HG03196 (cell line): Measurements from ENCODE around the gene LRRC4C.

Experiments
- ATAC-seq: cut with Tn5 transposase; IDR thresholded peaks from one replicate; pipeline ENCODE4 v1.9.1; 2021; ENCODE audit not compliant: unreplicated experiment

LRRC4C gene

DNA sequence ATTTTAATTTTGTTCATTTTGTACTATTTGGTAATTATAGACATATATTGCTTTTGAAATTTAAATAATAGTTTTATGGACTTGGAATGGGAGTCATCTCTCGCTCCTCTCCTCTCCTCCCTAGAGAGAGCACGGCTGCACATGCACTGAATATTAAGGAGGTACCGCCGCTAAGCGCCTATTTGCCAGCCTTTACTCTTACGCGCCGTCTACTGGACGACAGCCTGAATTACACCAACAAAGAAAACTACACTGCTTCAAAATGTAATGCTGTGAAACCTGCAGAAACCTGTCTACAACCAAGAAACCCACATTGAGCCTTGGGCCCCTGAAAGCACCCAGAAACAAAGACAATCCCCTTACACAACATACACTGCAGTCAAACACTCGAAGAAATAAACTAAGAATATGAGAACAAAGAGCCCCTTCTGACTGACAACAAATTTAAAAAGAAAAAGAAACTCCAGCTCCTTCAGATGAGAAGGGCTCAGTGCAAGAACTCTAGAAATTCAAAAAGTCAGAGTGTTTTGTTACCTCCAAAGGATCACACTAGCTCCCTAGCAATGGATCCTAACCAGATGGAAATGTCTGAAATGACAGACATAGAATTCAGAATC is 737.2 kb downstream of the LRRC4C start:
- no peak for ATAC-seq

DNA sequence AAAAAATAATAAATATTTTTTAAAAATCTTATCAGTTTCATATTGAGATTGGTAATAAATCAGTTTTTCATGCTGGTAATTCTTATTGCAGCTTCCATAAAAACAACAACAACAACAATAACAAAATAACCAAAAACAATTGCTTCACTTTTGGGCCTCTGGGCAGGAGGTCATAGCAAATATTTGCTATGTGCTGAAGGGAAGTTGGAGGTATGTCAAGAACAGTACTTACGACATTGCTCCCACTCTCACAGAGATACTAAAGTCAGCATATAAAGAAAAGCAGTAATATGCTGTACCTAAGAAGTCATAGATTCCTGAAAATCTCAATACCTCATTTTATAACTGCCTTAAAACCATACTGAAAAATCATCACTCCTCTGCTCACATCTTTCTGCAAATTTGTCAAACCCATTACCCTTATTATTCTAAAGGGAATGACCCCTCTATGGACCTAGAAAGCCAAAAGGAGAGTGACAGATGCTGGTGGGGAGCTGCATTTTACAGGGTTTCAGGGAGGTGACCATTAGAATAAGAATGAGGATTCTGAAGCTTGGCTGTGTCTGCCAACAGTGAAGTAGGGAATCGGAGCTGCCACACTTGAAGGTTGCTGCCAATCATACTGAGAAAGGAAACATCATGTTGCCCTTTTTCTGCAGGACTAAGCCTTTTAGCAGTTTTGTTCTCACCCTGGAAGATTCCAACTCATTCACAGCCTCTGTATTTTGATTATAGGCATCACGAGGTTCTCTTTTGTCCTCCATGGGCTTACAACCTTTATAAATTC is 742.9 kb downstream of the LRRC4C start:
- no peak for ATAC-seq

DNA sequence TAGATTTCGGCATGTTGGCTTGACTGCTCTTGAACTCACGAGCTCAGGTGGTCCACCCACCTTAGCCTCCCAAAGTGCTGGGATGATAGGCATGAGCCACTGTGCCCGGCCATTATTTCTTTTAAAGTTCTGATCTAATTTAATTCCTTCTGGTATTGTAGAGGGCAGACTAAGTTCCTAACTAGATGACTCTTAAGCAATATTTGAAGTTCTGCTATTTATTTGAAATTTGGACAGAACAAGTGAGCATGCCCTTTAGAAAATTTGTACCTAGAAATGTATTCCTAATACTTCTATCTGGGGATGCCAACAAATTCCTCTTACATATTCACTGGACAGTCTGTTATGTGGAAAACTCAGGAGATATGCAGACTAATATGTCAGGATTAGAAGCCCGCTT is 746.4 kb downstream of the LRRC4C start:
- no peak for ATAC-seq

DNA sequence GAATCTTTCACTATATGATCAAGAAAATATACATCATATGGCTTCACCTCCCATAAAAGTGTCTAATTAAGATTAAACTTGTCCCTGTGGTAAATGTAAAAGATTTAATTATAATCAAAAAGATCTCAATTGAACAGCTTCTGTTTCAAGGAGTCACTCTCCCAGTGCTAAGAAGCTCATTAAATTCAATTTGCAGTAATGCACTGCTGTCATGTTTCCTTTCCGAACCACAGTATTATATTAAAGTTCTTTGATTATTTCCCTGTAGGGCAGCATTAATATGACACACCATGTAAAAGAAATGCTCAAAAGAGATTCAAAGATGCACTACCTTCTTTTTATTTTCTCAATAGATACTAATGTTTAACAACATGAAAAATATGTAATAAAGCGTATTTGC is 758.4 kb downstream of the LRRC4C start:
- no peak for ATAC-seq

DNA sequence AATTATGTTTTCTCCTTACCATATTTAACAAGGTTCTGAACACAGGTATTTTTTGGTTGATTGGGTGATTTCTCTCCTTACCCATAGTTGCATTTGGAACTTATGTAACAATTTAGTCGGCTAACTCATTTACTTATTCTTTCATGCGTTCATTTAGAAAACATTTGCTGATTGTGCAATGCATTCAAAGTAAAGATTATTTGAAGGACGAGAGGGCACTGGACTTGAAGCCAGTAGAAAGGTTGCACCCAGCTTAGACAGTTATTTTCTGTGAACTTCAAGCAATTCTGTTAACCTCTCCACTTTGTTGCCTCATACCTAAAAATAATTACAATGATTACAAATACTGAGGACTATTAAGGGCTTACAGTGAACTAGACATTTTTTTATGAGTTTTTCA is 769.6 kb downstream of the LRRC4C start:
- ATAC-seq = no peak

DNA sequence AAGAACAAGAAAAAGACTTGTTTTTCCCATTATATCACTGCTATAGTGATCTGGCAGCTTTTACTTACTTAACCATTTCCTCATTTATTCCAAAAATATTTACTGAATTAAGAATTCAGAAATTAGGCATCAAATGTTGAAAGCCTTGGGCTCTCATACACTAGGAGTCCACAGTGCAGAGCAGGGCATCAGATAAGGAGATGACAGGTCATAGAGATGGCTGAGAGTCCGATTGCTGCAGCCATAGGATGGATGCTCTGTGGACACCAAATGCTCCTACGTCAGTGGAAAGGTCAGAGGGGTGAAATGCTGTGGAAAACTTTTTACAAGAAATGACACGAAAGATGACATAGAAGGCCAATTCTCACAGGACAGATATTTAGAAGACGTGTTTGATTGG is 771.1 kb downstream of the LRRC4C start:
- ATAC-seq = no peak

DNA sequence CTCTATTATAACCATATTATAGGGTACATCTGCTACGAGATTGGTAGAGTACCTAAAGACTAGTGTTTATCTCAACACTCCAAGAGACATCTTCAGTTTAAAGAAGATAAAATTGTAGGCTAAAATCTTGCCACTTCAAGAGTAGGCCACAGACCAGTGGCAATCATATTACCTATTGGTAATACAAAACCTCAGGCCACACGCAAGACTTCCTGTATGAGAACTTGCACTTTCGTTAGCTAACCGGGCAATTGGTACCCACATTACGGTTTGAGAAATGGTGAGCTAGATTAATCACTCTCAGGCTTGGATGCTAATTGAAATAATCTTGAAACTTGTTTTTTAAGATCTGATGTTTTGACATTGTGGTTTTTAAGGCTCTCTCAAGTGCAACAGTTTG is 772.7 kb downstream of the LRRC4C start:
- ATAC-seq = no peak

DNA sequence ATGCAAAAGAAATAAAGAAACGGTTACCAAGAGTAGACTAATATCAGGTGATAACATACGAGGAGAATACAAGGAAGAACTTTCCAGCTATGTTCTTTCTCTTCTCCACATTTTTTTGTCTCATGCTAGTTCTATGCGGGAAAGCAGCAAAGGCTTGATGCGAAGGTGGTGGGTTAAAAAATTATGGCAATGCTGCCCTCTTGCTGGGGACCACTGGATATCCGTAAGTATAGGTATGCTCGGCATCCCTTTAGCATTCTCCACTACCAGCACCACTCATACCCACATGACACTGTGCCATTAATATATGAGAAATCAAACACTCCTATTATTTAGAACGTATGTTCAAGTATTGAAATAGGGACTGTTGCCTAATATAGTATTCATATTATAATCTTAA is 776.4 kb downstream of the LRRC4C start:
- ATAC-seq = no peak

DNA sequence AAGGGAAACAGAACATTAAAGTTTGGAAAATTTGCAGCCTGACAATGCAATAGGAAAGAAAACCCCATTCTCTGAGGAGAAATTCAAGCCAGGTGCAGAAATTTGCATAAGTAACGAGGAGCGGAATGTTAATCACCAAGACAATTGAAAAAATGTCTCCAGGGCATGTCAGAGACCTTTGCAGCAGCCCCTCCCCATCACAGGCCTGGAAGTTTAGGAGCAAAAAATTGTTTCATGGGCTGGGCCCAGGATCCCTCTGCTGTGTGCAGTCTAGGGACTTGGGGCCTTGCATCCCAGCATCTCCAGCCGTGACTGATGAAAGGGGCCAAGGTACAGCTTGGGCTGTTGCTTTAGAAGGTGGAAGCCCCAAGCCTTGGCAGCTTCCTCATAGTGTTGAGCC is 780.2 kb downstream of the LRRC4C start:
- ATAC-seq = no peak

DNA sequence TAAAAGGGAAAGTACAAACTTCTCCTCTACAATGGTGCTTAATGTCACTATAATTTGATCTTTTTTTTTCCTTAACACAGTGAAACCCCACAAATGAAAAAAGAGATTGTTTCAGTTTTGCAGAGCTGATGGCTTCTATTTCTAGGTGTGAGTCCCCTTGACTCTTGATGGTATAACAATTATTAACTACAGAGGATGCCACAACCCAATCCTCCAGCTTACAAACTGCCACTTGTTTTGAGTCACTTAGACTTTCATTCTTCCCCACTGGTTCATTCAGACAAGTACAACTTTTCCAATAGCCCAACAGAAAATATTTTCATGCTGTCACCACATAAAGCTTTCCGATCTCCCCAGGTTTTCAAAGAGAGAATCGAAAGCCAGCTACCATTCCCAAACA is 812.2 kb downstream of the LRRC4C start:
- ATAC-seq = no peak

DNA sequence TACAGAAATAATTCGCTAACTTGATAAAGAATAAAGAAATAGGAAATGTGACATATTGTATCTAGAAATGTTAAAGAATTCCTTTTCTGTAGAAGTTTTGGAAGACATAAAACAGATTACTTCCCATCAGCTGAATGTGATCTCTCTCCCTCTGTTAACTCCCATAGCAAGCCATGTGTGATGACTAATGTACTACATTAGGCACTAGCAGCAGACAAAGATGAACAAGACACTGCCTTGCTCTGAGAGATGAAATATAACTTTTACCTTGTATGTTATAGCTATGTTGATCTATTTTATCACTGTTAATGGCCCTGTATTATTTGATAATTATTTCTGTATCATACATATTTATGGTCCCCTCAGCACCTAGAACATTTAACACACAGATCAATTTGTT is 817.2 kb downstream of the LRRC4C start:
- ATAC-seq = no peak

DNA sequence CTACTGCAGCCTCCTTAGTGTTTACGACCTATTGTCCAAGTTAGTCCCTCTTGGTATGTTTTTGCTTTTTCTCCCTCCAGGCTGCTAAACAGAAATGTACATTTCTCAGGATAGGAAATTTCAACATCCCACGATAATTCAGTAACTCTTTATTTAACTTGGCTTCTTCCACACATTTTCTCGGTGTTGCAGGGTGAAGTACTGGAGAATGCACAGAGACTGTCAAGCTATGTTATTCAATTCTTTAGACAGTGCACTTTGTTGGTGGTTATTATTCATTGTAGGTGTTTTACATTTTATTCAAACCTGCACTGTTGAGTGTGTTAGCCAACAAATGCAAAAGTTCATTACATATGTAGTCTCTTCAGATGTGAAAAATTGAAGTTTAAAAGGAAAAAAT is 839.8 kb downstream of the LRRC4C start:
- ATAC-seq = no peak

DNA sequence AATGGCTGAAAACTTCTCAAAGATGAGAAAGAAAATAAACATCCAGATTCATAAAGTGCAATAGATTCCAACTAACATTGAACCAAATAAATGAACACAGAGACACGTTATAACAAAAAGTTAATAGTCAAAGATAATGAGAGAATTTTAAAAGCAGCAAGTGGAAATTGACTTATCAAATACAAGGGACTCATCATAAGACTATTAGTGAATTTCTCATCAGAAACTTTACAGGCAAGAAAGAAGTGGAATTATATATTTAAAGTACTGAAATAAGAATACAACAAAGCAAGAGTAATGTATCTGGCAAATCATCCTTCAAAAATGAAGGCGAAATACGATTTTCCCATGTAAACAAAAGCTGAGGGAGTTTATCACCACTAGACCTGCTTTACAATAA is 852.7 kb downstream of the LRRC4C start:
- no peak for ATAC-seq

DNA sequence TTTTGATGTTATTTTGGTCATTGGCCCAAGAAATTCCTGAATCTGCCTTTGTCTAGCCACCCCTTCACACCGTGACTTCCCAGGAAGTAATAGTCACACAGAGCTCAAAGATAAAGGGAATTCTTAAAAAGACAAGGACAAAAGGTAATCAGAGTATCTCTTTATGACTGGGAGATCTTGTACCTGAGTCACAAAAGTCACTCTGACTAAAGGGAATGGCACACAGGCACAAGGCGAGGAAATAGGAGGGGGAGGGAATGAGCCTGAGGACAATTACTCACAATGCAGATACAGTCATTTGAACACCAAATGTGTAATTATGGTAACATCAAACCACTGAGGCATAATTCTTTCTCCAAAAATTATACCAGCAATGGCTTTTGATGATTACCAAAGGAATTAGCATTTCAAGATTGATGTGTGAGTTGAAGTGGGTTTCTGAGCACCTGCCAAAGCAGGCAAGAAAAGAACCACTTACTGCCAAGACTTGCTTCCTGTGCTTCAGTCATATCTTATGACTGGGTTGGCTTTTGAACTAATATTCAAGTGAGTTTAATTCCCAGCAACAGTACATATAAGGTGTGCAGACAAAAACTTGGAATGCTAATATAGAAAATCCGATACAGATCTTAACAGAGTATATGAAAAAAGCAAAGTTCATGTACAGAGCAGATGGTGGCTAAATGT is 856.4 kb downstream of the LRRC4C start:
- ATAC-seq = no peak

DNA sequence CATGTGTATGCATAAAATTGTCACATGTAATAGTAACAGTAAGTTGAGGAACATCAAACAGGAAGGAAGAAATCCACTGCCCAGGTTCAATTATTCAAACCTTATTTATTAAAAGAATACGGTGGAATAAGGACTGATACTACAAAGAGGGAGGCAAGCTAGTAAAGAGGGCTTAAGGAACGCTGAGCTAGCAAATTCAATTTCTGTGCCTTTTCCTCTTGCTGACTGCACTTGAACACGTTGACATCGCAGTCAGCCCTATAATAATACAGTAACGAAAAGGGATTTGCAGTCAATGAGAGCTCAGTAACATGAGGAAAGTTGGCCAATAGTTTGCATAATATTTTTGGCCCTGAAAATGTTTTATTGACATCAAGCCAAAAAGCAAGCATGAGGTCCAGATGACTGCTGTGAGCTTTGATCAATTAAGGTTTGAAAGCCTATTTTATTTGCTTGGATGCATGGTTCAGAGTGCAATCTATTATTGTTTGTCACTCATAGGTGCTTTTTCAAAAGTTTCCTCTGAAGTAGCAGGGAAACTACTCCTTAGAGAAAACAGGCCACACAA is 861.8 kb downstream of the LRRC4C start:
- no peak for ATAC-seq

DNA sequence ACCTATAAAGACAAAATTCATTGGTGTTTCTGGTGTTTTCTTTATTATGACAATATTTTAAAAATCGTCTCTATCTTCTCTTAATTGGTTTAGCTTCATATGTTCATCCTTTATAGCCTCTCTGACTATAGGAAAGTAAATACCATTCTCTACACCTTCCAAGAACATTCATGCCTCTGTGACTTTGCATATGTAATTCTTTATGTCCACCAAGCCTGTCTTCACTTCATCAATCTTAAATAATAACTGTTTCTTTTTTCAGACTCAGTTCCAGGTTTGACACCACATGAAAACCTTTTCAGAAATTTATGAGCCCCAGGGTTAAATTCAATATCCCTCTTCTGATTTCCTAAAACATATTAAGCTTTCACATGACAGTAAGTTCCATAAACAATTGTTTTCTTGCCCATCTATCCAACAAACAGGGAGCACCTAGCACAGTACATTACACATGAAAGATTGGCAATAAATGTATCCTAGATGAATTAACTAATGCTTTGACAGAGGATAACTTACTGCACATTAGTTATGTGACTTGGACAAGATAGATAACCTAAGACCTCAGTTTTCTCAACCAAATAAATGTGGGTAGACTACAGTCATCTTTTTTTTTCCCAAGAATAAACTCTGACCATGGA is 886.1 kb downstream of the LRRC4C start:
- ATAC-seq = no peak

DNA sequence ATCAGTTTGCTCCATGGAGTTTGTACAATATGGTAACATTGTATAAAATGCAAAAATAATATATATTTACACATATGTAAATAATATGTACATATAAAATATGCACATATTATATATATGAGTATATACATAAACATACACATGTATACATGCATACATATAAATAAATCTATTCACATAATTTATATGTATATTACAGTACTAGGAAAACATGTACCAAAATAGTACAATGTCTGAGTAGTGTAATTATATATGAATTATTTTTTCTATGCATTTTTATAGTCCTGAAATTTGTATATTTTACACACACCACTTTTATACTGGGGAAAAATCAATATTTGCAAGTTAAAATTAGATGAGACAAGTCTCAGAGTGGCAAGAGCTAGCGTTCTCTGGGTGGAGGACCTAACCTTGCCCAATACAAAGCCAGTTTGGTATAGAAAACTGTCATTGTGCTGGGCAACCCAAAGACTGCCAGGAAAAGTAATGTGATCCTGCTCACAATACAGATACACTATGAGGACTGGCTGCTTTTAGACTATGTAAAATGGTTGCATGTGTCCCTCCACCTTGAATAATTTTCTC is 889.4 kb downstream of the LRRC4C start:
- ATAC-seq = no peak

DNA sequence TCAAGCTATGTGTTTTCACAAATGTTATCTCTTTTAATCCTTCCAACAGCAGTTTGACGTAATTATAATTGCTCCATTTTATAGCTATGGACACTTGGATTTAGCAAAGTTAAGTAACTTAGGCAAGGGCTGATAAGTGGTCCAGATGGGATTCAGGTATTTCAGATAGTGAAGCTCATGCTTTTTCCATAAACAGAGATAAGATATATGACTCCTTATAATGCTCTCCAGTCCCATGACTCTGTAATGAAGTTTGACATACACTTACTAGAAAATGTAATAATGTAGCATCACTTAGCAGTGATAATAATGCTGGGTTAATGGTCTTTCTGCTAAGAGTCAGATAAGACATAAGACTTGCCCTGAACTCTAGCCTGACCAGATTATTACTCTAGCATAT is 892.1 kb downstream of the LRRC4C start:
- no peak for ATAC-seq

DNA sequence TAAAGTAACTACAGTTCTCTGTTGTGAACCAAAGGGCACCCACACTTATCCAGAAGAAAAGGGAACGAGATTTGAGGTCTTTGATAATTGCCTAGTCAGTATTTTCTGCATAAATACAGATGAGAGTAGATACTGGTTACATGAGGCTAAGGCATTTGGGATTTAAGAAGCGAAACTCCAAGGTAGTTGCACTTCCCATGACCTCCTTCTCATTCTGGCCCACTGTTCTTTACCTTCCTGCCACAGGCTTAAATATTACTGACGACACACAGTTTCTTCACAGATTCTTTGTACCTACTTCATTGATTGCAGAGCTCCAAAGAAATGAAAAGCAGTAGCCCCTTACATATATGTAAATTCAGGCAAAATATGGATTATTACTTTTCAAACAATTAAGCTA is 915.3 kb downstream of the LRRC4C start:
- ATAC-seq = no peak

DNA sequence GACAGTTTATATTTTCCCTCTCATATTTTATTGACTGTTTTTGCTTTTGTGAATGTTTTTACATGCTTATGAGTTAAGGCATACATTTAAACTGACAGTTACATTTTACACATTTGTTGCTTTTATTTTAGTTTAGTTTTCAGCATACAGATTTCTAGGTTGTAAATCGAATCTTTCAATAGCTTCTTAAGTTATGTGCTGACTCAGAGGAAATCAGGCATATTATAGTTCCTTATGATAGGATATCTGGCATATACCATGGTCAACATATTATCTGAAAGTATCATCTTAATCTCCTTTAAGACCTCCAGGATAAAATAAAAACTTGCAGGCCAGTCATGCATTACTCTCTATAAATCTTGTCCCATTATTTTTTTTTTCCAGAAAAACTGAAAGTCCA is 916.6 kb downstream of the LRRC4C start:
- no peak for ATAC-seq

DNA sequence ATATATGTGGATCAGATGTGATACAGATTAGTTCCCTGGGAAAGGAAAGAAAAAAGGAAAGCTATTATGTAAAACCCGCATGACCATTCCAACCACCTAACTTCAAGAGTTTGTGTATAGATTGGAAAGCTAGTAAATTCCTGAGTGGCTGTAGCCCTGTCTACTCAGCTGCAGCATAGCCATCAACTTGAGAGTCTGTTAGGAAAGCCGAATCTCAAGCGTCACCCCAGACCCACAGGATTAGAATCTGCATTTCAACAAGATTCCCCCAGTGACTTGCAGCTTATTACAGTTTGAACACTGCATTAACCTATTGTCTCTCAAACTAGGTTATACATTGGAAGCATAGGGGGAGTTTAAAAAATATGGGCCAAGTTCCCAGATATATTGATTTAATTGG is 921.7 kb downstream of the LRRC4C start:
- ATAC-seq = no peak
